Tibial nerve (tissue), 4 donors: ENCODE data around the gene CAPN11.

Source experiments
- CTCF ChIP-seq, 5 experiments: fragments of 200-600 bp in 3 of 5; fragments of 450-650 bp in 2 of 5; sonication (generic) in 3 of 5; IDR thresholded peaks; one replicate each; pipeline ENCODE4 v1.5.1; 2016 to 2019; ENCODE audit warnings: antibody characterized with exemption in 5 of 5, mild to moderate bottlenecking in 3 of 5, moderate library complexity in 2 of 5
- EP300 ChIP-seq, 2 donors: sonication (generic); formaldehyde crosslinking; IDR thresholded peaks; one replicate each; pipeline ENCODE4 v1.6.1; 2017; ENCODE audit warnings: antibody characterized with exemption in 2 of 2, mild to moderate bottlenecking in 1 of 2
- POLR2A ChIP-seq, 2 donors: fragments of 450-650 bp; IDR thresholded peaks; one replicate each; pipeline ENCODE4 v1.6.1; 2017; ENCODE audit warnings: antibody characterized with exemption in 2 of 2, mild to moderate bottlenecking in 2 of 2, moderate library complexity in 2 of 2

GRCh38 chr6:44201638-44202303 lies 43.2 kb downstream of the CAPN11 start:
- TF ChIP-seq POLR2A (IDR thresholded peaks at IDR 0.05) = no peak
- no peak for TF ChIP-seq CTCF (IDR thresholded peaks at IDR 0.05)
- TF ChIP-seq EP300 (IDR thresholded peaks at IDR 0.05) = no peak
